ENCODE measurements around the gene YJEFN3.

DNA sequence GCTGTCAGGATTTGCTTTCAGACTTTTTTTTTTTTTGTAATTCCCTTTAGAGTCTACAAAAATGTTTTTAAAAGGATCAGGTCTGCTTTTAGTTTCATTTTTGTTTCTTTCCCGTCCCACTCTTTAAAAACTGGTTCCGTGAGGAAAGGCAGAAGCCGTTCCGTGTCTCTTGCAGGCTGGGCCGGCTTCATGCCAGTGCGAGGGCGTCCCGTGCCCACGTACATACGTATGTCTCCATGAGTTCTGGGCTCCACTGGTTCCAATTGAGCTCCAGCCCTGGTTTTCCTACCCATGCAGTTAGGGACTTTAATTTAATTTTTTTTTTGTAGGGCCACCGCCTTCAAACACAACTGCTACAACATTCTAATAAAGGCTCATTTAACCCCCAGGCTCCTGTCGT, 22.1 kb upstream of the YJEFN3 start:
- TF ChIP-seq CTCF (IDR thresholded peaks at IDR 0.05) = no peak
- TF ChIP-seq POLR2AphosphoS5 (IDR thresholded peaks at IDR 0.05; ENCODE audit: low read depth, low read length) = no peak
- no peak for TF ChIP-seq SIN3A (IDR thresholded peaks at IDR 0.05; ENCODE audit: borderline replicate concordance, insufficient read depth, low read depth, low read length)
- TF ChIP-seq REST (IDR thresholded peaks at IDR 0.05; ENCODE audit: insufficient read depth in 1 of 2, low read depth in 2 of 2, low read length in 1 of 2) = no peak
- no peak for TF ChIP-seq TCF7L2 (IDR thresholded peaks at IDR 0.05; ENCODE audit: low read depth, low read length)
